Measurements from ENCODE around the gene HTRA3.

DNA sequence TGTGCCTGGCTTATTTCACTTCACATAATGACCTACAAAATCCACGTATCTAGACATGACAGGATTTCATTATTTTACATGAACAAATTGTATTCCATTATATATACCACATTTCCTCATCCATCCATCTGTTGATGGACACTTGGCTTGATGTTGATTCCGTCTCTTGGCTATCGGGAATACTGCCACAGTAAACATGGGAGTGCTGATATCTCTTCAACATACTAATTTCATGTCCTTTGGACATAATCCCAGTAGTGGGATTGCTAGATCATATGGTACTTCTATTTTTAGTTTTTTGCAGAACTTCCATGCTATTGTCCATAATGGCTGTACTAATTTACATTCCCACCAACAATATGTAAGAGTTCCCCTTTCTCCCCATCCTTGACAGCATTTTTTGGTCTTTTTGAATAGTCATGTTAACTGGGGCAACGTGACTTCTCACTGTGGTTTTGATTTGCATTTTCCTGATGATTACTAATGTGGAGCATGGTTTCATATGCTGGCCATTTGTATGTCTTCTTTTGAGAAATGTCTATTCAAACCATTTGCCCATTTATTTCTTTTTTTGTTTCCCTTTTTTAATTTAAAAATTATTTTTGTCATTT is 68.9 kb downstream of the HTRA3 start:
- no peak for TF ChIP-seq ZNF70 (CRISPR knock-in tag; IDR thresholded peaks at IDR 0.05)
- TF ChIP-seq, protein P1, sequence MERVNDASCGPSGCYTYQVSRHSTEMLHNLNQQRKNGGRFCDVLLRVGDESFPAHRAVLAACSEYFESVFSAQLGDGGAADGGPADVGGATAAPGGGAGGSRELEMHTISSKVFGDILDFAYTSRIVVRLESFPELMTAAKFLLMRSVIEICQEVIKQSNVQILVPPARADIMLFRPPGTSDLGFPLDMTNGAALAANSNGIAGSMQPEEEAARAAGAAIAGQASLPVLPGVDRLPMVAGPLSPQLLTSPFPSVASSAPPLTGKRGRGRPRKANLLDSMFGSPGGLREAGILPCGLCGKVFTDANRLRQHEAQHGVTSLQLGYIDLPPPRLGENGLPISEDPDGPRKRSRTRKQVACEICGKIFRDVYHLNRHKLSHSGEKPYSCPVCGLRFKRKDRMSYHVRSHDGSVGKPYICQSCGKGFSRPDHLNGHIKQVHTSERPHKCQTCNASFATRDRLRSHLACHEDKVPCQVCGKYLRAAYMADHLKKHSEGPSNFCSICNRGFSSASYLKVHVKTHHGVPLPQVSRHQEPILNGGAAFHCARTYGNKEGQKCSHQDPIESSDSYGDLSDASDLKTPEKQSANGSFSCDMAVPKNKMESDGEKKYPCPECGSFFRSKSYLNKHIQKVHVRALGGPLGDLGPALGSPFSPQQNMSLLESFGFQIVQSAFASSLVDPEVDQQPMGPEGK (CRISPR knock-in tag; IDR thresholded peaks at IDR 0.05; ENCODE audit: borderline replicate concordance): no peak
- no peak for TF ChIP-seq SNAI2 (CRISPR knock-in tag; IDR thresholded peaks at IDR 0.05)
- TF ChIP-seq, protein P2, sequence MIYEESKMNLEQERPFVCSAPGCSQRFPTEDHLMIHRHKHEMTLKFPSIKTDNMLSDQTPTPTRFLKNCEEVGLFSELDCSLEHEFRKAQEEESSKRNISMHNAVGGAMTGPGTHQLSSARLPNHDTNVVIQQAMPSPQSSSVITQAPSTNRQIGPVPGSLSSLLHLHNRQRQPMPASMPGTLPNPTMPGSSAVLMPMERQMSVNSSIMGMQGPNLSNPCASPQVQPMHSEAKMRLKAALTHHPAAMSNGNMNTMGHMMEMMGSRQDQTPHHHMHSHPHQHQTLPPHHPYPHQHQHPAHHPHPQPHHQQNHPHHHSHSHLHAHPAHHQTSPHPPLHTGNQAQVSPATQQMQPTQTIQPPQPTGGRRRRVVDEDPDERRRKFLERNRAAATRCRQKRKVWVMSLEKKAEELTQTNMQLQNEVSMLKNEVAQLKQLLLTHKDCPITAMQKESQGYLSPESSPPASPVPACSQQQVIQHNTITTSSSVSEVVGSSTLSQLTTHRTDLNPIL (CRISPR knock-in tag; IDR thresholded peaks at IDR 0.05; ENCODE audit: low read depth): no peak
- TF ChIP-seq ESRRG (CRISPR knock-in tag; IDR thresholded peaks at IDR 0.05): no peak

All from SK-N-SH treated with all-trans-retinoic acid at 6 μM for 48 hours (cell line).